Measurements from ENCODE around the gene CHID1.

The CHID1 gene
- 23.2 to 30.6 (median 28.0) reads per million in 4 experiments for total RNA-seq

GRCh38 chr11:910589-911030 lies at the start of gene CHID1:
Gene CHID1 (minus strand): TSS chr11:910810. CDS start chr11:904816, 5,994 bp downstream.
- peak; percentile 66 for DNase-seq

- DNase-seq = no peak
Observed at GRCh38 chr11:959608-960007, 49.0 kb upstream of the CHID1 start.

GRCh38 chr11:959027-959426 lies 48.4 kb upstream of the CHID1 start:
- no peak for DNase-seq

- no peak for DNase-seq
Observed at GRCh38 chr11:958101-958500, 47.5 kb upstream of the CHID1 start.

- DNase-seq = no peak
Observed at GRCh38 chr11:957212-957920, 46.8 kb upstream of the CHID1 start.

- no peak for DNase-seq
Observed at GRCh38 chr11:955154-956063, 44.8 kb upstream of the CHID1 start.

GRCh38 chr11:954392-955153 lies 44.0 kb upstream of the CHID1 start:
- no peak for DNase-seq

- no peak for DNase-seq
Observed at GRCh38 chr11:953512-953911, 42.9 kb upstream of the CHID1 start.

- no peak for DNase-seq
Observed at GRCh38 chr11:952406-953385, 42.1 kb upstream of the CHID1 start.

GRCh38 chr11:951507-951906 lies 40.9 kb upstream of the CHID1 start:
- DNase-seq = no peak

GRCh38 chr11:947744-948143 lies 37.1 kb upstream of the CHID1 start:
- no peak for DNase-seq

- no peak for DNase-seq
Observed at GRCh38 chr11:945986-946385, 35.4 kb upstream of the CHID1 start.

GRCh38 chr11:944711-945470 lies 34.3 kb upstream of the CHID1 start:
- DNase-seq = no peak

GRCh38 chr11:942823-943222 lies 32.2 kb upstream of the CHID1 start:
- no peak for DNase-seq

- no peak for DNase-seq
Observed at GRCh38 chr11:940496-941135, 30.0 kb upstream of the CHID1 start.

- DNase-seq = no peak
Observed at GRCh38 chr11:937841-938261, 27.2 kb upstream of the CHID1 start.

- no peak for DNase-seq
Observed at GRCh38 chr11:936199-936598, 25.6 kb upstream of the CHID1 start.

GRCh38 chr11:934527-934926 lies 23.9 kb upstream of the CHID1 start:
- DNase-seq = no peak

GRCh38 chr11:933936-934335 lies 23.3 kb upstream of the CHID1 start:
- no peak for DNase-seq

GRCh38 chr11:933142-933851 lies 22.7 kb upstream of the CHID1 start:
- DNase-seq = no peak

Data from effector CD8-positive, alpha-beta T cell (primary cell).